22Rv1 (cell line): ENCODE data around the gene IQCH.
"Not testable (repeated sequence)": the region's sequence is repeated elsewhere in the genome, so short reads cannot be mapped to it uniquely, and the experiment has no call there.

Source experiments
- H3K27ac ChIP-seq: fragments of 450-650 bp; 2 replicates; pipeline ENCODE4 v1.5.1; 2017
- CTCF ChIP-seq: fragments of 450-650 bp; IDR thresholded peaks from 2 replicates; pipeline ENCODE4 v1.5.1; 2017; ENCODE audit warnings: mild to moderate bottlenecking
- ZFX ChIP-seq: fragments of 450-650 bp; IDR thresholded peaks from 2 replicates; pipeline ENCODE4 v1.6.1; 2017; ENCODE audit warnings: antibody characterized with exemption, borderline replicate concordance

Gene IQCH

DNA sequence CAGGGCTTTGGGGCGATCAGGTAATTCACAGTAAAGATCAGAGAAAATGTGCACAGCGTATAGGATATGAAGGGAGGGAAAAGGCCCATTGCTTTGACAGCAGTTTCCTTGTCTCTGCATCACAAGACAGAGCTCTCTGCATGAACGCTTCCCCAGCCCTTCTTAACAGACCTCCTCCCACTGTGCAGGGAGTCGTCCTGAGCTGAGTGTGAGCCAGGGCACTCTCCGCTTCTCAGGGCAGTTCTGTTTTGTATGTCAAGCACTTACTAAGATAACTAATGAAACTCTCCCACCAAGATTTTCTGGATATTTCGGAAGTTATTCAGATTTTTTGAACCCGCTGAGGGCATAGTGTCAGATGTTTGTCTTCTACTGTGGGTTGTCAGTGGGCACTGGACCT is 160.6 kb downstream of the IQCH start:
- TF ChIP-seq ZFX (no peak), CTCF (no peak)
- no peak overlapping the region for H3K27ac ChIP-seq

DNA sequence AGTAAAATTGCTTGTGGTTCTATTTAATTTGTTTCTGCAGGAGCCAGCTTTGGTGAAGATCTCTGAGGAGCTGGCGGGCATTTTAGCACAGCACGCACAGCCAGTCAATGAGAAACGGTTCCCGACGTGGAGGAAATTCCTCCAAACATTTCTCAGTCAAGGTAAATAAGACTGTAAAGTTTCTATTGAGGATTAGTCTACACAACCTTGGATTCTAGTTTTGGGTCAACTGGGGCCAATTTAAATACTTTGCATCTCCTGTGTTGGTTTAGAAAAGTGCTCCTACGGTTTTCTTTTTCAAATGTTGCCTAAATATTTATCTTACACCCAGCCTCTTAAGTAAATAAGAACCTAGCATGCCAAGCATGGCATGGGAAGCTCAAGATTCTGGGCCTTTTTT is 162.3 kb downstream of the IQCH start:
- TF ChIP-seq ZFX (no peak), CTCF (no peak)
- peak overlapping the region; percentile 50 for H3K27ac ChIP-seq

DNA sequence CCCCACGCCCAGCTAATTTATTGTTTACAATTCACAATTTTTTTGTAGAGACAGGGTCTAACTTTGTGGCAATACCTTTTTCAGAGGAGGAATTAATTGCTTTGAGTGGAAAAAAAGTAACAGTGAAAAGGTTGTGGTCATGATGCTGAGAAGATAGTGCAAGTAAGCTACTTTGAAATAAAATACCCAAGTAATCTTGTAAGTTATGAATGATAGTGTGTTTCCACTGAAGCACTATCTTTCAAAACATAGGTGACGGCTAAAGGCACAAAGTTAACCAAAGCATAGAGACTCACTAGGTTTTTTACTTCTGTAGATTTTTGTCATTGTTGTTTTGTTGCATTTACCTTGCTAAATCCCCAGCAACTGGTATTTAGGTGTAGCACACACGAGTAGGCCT is 165.1 kb downstream of the IQCH start:
- no peak for TF ChIP-seq ZFX
- TF ChIP-seq CTCF, result no peak

DNA sequence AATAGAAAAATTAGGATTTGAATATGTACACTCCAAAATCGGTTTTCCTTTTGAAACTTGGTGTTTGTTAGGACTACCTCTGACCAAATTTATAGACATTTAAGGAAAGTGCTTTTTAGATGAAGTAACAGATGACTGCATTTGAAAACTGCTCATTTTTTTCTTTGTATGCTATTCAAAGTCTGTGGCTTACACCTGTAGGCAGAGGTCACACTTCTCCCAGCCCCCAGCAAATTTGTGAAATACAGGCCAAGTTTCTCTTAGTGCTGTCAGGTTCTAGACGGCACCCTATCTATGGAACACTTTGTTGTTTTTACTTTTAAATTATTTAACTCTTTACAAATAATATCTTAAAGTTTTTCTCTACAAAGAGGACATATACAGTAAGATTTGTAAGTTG is 165.6 kb downstream of the IQCH start:
- H3K27ac ChIP-seq, result no peak overlapping the region
- TF ChIP-seq ZFX, result no peak
- no peak for TF ChIP-seq CTCF

More for the DNA sequence above, 165.1 kb downstream of the IQCH start:
- H3K27ac ChIP-seq, result no peak overlapping the region

- no peak overlapping the region for H3K27ac ChIP-seq
- TF ChIP-seq CTCF, result no peak
- TF ChIP-seq ZFX, result no peak
Observed at GRCh38 chr15:67421105-67421504, 166.5 kb downstream of the IQCH start.

DNA sequence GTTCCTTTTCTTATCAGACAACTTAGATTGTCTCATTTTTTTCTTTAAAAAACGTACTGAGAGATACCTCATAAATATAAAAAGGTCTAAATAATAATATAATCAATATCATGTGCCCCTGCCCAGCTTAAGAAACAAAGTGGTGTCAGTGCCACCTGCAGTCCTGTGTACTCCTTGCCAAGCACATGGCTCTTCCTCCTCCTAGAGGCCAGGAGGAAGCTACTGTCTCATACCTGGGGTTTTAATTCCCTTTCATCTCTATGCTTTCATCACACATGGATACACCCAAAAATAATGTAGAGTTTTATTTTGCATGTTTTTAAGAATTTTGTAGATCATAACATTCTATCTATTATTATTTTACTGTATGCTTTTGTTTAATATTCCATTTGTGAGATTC is 167.7 kb downstream of the IQCH start:
- no peak overlapping the region for H3K27ac ChIP-seq
- no peak for TF ChIP-seq CTCF
- no peak for TF ChIP-seq ZFX

GRCh38 chr15:67433495-67434099 is 179.0 kb downstream of the IQCH start:
- TF ChIP-seq CTCF (peak; percentile 81), ZFX (no peak)
- H3K27ac ChIP-seq, result no peak overlapping the region

- H3K27ac ChIP-seq, result not testable (repeated sequence)
Observed at GRCh38 chr15:67436351-67437250, 182.0 kb downstream of the IQCH start.
